NCI-H1105 (cell line): Measurements from ENCODE around the gene INPP4A.

Source experiments
- DNase-seq: peaks from one replicate; lab custom pipeline; 2025; lab: John Stamatoyannopoulos, UW

The INPP4A gene

DNA sequence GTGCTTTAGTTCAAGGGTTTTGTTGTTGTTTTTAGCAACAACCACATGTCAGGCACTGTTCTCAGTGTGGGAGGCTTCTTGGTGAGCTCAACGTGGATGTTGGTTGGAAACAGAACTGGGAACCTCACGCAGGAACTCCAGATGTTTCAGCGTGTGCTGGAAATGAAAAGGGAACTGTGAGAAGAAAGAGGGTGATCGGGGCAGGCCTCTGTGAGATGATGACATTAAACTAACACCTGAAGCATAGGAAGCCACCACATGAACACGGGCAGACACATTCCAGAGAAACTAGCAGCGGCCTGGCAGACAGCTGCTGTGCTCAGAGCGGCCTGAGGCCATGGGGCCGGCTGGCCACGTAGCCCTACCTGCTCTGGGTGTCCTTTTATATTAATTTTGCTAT is 97.2 kb downstream of the INPP4A start:
- DNase-seq = no peak

DNA sequence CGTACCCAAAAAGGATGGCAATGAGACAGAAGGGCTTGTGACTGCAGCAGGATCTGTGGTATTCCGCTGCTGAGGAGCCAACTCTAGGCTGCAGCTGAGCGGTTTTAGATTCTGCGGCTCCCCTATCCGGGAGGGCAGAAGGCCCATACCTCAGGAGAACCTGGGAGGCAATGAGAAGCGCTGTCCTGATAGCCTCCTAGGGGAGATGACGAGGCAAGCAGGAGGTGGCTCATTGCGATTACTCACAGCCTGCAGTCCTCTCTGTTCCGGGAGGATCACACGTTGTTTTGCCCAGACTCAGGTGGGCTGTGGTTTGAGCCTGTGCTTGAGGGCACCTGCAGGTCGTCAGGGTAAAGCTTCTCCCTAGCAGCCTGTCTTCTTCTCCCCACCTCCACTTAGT is 98.6 kb downstream of the INPP4A start:
- no peak for DNase-seq

GRCh38 chr2:98543842-98544241 is 99.2 kb downstream of the INPP4A start:
- no peak for DNase-seq

DNA sequence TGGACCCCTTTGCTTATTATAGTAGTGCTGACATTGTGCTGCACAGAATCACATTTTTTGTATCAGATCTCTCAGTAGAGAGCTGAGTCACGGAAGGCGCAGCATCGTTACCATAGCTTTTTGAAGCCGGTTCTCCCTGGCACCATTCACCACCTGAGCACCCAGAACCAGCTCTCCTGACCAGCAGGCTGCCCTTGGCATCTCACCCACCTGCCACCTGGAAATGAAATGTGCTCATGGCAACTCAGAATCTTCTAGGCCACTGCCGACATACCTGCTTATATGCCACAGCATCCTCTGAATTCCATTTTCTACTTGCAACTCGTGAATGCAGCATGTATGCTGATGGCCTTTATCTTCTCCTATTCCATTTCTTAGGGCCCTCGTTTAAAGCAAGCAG is 100.9 kb downstream of the INPP4A start:
- no peak for DNase-seq

DNA sequence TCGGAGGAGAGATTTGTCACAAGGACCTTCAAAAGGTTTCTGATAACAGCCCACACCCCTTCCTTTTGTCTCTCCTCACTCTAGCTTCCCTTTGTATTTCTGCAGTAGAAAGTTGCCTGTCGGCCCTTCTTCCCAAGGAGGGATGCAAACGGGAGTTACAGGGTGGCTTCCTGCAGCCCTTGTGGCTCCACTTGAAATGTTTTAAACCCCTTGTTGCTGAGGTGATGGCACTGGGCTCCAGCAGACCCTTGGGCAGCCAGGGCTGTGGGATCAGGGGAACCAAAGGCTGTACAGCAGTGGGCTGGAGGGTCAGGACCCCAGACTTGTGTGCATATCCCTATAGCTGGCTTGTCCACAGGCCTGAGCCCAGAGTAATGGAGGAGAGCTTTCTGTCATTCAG is 101.5 kb downstream of the INPP4A start:
- DNase-seq = no peak

GRCh38 chr2:98547092-98547790 is 102.6 kb downstream of the INPP4A start:
- no peak for DNase-seq

DNA sequence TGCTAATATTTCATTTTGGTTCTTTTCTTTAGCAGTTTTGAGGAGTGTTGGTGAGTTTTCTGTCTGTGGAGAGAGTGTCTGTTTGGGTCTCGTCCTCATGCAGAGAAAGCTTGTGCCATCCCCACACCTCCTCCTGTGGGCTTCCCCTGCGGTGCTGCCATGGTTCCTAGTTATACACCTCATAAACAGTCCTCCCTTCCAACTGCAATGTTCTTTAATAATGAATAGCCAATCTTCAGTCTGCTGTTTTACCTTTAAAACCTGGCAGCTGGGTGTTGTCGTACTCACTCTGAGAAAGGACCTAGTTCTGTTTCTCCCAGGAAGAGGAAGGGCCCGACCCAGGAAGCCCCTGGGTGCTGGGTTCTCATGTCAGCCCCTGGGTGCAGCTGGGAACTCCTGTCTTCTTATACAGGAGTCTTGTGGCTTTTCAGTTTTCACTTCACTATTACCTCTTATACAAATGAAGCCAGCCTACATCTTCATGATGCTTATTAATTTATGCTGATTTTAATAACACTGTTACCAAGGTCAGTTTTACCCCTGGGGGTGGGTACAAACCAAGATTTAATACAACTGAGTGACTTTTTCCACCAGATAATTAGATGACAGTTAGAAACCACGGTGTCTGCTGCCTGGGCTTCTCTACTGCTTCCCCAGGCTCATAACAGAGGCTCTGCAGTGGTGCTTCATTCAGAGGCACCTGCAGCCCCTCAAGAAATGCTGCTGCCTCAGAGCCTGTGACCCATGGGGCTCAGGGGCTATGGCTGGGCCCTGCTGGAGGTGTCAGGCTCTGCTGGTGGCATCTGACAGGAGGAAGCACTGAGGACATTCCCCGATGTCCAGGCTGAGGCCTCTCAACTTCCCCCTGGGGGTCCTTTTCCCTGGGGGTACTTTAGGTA is 104.5 kb downstream of the INPP4A start:
- no peak for DNase-seq

GRCh38 chr2:98550165-98550564 is 105.5 kb downstream of the INPP4A start:
- no peak for DNase-seq

DNA sequence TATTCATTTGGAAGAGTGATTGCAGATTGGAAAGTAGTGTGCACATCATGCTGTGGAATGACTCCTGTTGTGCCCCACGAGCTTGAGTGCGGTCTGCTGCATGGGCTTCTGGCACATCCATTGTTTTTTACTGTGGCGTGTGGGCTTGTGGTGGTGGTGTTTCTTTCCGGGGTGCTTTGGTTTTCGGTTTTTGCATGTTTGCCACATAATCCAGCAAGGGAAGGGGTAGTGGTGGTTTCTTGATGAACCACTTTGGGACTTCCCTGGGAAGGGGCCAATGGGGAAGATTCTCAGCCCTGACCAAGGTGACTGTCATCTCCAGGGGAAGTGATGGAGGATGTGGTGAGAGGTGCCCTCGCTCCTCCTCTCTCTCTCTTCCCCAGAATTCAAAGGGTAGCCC is 106.7 kb downstream of the INPP4A start:
- DNase-seq = no peak

DNA sequence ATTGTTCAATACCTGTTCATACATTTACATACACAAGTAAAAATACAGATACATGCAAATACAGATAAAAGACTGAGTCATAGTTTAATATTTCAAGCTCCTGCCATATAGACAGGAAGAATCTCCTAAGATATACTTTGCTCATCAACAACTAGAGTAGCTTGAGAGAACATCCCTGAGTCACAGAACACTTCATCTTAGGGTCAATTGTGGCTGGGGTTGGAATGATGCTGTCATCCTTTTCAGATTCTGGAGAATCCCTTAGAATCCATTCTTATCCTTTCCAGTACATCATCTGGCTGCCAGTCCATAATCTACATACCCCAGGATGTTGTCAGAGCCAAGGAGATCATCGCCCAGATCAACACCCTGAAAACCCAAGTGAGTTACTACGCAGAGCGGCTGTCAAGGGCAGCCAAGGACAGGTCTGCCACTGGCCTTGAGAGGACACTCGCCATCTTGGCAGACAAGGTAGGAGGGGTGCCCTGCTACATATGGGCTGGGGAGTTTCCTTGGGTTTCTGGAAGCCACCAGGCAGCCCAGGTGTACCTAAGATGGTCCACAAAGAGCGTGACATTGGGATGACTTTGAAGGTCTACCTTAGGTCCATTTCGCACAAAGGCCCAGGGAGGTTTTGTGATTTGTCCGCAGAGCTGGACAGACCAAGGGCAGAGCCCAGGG is 108.0 kb downstream of the INPP4A start:
- DNase-seq = no peak

GRCh38 chr2:98554116-98554861 is 109.6 kb downstream of the INPP4A start:
- DNase-seq = no peak

- no peak for DNase-seq
Measured at GRCh38 chr2:98555696-98556095, 111.0 kb downstream of the INPP4A start.

DNA sequence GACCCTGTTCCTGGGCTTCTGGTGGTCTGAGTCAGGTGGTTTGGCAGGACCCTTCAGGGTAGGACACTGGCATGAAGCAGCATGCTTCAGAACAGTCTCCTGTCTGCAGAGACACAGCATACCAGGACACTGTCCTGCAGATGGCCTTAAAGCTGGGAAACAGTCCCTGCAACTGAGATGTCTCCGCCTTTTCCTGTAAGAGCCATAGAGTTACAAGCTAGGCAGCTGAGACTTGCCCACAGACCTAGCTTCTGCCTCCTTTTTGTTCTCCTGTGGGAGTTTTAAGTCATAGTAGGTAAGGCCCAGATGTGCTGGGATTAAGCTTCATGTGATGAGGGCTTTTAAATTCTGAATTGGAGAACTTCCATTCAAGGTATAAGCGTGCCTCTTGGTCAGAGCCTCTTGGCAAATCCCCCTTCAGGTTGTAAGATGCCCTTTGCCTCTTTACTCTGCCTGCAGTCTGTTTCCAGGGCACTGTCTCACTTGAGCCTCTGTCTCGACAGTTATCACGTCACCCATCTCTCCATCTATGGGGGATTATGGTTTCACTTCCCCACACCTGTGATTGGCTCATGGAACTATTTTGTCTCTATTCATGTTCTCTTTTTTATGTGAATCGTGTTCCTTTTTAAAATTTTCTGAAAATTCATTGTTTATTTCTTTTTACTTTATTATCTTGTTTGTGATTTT is 111.8 kb downstream of the INPP4A start:
- no peak for DNase-seq

GRCh38 chr2:98558852-98559530 is 114.3 kb downstream of the INPP4A start:
- DNase-seq = no peak

DNA sequence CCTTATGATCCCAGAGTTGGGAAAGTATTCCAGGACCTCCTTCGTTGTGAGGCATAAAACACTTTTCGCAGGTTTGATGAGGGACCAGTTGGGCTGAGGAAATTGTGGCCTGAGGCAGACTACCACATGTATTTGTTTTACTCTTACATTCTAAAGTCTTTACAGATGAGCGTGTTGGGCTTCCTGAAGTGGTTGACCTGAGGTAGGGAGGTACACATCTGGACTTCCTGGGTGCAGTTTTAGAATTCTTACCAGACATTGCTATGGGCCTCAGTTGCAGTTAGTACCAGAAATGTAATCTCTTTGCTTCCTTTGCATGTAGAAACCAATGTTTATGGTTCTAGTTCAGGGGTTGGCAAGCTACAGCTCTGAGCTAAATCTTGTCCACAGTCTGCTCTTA is 114.9 kb downstream of the INPP4A start:
- no peak for DNase-seq

DNA sequence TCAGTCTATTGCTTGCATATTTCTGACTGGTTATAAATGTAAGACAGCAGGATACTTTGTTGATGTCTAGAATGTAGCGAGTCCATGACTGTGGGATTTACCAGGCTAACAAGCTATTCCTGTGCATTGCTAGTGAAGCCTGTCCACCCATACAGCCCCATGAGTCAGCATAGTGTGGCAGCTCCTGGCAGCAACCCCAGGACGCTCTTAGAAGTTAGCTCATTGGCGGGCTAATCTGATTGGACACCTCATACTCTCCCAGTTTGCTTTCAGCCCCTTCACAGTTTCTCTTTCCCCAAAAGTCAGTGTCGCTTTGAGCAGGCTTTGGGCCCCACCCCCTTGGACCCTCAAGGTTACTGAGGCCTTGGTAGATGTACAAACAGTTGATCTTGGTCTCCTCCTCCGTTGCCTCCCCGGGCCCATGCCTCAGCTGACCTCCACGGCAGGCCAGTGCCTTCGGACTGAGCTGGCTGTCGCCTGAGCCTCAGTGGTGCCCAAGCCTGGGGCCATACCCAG is 115.7 kb downstream of the INPP4A start:
- no peak for DNase-seq

- DNase-seq = no peak
Measured at GRCh38 chr2:98561018-98561417, 116.4 kb downstream of the INPP4A start.

GRCh38 chr2:98561902-98562695 is 117.4 kb downstream of the INPP4A start:
- DNase-seq = no peak

GRCh38 chr2:98563394-98563793 is 118.7 kb downstream of the INPP4A start:
- no peak for DNase-seq
